NT2/D1 (cell line): ENCODE results near the gene SWI5.

ENCODE experiments used
- SUZ12 ChIP-seq: IDR thresholded peaks from 2 replicates; pipeline ENCODE4 v1.6.1; 2011; ENCODE audit not compliant: insufficient read length, insufficient read depth; ENCODE audit errors: extremely low read depth
- YY1 ChIP-seq: IDR thresholded peaks from 2 replicates; pipeline ENCODE4 v1.6.1; 2011; ENCODE audit not compliant: insufficient read length, insufficient read depth

- TF ChIP-seq YY1 = no peak
- TF ChIP-seq SUZ12 = no peak
Measured at GRCh38 chr9:128242124-128242523, 34.0 kb upstream of the SWI5 start.
